Type B pancreatic cell (in vitro differentiated cells): ENCODE data around the gene KCNJ12. TPM values are rescaled to one million over a fixed set of nuclear protein-coding genes. Genes with fewer than 3 reads are reported as not detected.

ENCODE experiments used
- DNase-seq: peaks from one replicate; pipeline ENCODE4 v3.0.0; 2021; ENCODE audit warnings: mixed read lengths; ENCODE audit not compliant: unreplicated experiment; ENCODE audit errors: extremely low spot score
- H3K27ac Mint-ChIP-seq: 2 replicates; pipeline ENCODE4 v1.8.0; 2021; ENCODE audit warnings: mild to moderate bottlenecking, mixed read lengths
- H3K27me3 Mint-ChIP-seq: 2 replicates; pipeline ENCODE4 v1.8.0; 2021; ENCODE audit warnings: mixed read lengths
- H3K36me3 Mint-ChIP-seq: 2 replicates; pipeline ENCODE4 v1.8.0; 2021; ENCODE audit warnings: mixed read lengths
- H3K4me1 Mint-ChIP-seq: one replicate; pipeline ENCODE4 v1.8.0; 2021; ENCODE audit warnings: mixed read lengths; ENCODE audit not compliant: unreplicated experiment
- H3K4me3 Mint-ChIP-seq: 2 replicates; pipeline ENCODE4 v1.8.0; 2021; ENCODE audit warnings: mild to moderate bottlenecking, mixed read lengths
- H3K9me3 Mint-ChIP-seq: 2 replicates; pipeline ENCODE4 v1.8.0; 2021; ENCODE audit warnings: mixed read lengths
- total RNA-seq: library from RNA; stranded (reverse); gene quantifications from 2 replicates; pipeline ENCODE4 v1.2.1, GENCODE V29; 2021; ENCODE audit warnings: low replicate concordance
- TF ChIP-seq, protein P1 (sequence below): fragments of 200-600 bp; sonication (generic); conservative IDR thresholded peaks from 2 replicates; pipeline ENCODE4 v1.5.0; 2021; ENCODE audit warnings: antibody characterized with exemption, mild to moderate bottlenecking

Gene KCNJ12
- total RNA-seq, 1 donor from 2014 or later = 2.2 TPM

DNA sequence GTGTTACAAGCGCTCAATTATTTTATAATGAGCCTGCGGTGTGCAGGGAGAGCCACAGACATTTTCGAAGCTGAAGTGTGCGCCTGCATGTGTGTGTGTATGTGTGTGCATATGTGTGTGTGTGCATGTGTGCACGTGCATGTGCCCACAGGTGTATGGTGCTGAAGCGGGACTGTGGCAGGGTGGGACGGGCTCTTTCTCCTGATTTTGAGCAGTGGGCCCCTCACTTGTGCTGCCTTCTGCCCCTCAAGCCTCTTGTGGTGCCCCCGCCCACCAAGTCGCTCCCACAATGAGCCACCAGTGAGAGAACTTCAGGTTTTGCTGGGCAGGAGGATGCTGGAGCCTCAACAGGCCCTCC, 16.7 kb upstream of the KCNJ12 start:
- no peak overlapping the region for H3K27ac Mint-ChIP-seq
- H3K4me3 Mint-ChIP-seq = no peak overlapping the region
- H3K36me3 Mint-ChIP-seq = no peaks in the 10 kb centered on the region
- no peak for DNase-seq
- peaks cover 13% of the 10 kb centered on the region for H3K27me3 Mint-ChIP-seq
- TF ChIP-seq, protein P1, sequence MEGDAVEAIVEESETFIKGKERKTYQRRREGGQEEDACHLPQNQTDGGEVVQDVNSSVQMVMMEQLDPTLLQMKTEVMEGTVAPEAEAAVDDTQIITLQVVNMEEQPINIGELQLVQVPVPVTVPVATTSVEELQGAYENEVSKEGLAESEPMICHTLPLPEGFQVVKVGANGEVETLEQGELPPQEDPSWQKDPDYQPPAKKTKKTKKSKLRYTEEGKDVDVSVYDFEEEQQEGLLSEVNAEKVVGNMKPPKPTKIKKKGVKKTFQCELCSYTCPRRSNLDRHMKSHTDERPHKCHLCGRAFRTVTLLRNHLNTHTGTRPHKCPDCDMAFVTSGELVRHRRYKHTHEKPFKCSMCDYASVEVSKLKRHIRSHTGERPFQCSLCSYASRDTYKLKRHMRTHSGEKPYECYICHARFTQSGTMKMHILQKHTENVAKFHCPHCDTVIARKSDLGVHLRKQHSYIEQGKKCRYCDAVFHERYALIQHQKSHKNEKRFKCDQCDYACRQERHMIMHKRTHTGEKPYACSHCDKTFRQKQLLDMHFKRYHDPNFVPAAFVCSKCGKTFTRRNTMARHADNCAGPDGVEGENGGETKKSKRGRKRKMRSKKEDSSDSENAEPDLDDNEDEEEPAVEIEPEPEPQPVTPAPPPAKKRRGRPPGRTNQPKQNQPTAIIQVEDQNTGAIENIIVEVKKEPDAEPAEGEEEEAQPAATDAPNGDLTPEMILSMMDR = no peak
- peaks cover 28% of the 10 kb centered on the region for H3K4me1 Mint-ChIP-seq
- H3K9me3 Mint-ChIP-seq = no peaks in the 10 kb centered on the region

DNA sequence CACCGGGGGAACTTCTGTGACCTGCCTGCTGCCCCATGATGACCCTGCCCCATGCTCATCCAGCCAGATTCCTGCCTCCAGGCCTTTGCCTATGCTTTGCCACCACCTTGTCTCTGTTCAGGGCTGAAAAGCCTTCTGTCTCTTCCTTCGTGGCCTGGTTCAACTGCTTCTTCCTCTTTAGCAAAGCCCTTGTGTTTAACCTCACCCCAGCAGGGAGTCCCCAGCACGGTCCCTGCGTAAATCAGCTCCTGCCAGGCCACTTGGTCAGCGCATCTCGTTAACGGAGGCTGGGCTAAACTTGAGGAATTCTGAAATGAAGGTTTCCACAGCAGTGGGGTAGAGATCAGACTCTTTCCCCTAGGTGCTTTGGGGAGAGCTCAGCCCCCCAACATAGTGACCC, 16.1 kb upstream of the KCNJ12 start:
- DNase-seq = no peak
- peaks cover 24% of the 10 kb centered on the region for H3K4me1 Mint-ChIP-seq
- no peak overlapping the region for H3K4me3 Mint-ChIP-seq

DNA sequence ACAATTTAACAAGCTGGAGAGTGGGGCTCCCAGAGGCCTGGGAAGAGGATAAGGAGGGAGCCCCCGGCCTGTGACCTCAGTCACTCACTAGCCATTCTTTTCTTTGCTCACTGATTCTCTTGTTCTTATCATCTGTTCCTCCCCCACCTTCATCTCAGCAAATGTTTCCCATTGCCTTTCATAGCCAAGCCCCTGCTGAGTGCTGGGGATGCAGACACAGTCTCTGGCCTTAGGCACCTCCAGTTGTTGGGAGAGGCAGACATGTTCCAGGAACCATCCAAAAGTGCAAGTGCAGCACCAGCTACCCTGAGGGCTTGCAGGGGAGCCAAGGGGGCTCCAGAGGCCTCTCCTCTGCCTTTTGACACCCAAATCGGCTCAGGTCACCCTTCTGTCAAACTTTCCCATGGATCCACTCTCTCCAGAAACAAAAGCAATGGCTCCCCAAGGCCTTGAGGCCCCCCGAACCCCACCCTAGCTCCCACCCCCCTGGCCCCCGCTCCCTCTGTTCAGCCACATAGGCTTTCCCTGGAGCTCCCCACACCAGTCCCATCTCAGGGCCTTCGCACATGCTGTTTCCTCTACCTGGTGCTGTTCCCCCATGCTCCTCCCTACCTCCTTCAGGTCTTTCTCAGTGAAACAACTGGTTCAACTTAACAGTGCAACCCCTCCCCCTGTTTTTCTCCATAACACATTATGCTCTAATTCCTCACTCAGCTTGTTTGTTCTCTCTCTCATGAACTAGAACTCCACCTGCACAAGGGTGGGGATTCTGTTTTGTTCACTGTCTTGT, 14.9 kb upstream of the KCNJ12 start:
- H3K4me3 Mint-ChIP-seq = no peak overlapping the region
- peaks cover 13% of the 10 kb centered on the region for H3K27me3 Mint-ChIP-seq
- no peak for DNase-seq
- no peaks in the 10 kb centered on the region for H3K36me3 Mint-ChIP-seq
- TF ChIP-seq, protein P1 = no peak
- no peaks in the 10 kb centered on the region for H3K9me3 Mint-ChIP-seq
- H3K4me1 Mint-ChIP-seq = peaks cover 24% of the 10 kb centered on the region
- H3K27ac Mint-ChIP-seq = no peak overlapping the region

More for the DNA sequence above, 16.1 kb upstream of the KCNJ12 start:
- TF ChIP-seq, protein P1 = no peak
- H3K36me3 Mint-ChIP-seq = no peaks in the 10 kb centered on the region
- no peaks in the 10 kb centered on the region for H3K9me3 Mint-ChIP-seq
- peaks cover 13% of the 10 kb centered on the region for H3K27me3 Mint-ChIP-seq
- no peak overlapping the region for H3K27ac Mint-ChIP-seq

DNA sequence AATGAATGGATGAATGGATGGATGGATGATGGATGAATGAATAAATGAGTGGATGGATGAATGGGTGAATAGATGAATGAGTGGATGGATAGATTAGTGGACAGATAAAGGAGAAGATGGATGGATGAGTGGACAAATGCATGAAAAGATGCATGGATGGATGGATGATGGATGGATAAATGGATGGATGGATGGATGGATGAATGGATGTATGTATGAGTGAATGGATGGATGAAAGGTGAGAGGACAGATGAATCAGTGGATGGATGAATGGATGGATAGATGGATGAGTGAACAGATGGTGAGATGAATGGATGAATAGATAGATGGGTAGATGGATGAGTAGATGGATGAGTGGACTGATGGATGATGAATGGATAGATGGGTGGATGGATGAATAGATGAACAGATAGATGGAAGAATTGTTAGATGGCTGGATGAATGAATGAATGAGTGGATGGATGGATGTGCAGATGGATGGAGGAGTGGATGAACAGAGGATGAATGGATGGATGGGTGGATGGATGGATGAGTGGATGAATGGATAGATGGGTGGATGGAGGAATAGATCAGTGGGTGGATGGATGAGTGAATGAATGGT, 13.7 kb upstream of the KCNJ12 start:
- no peak overlapping the region for H3K4me3 Mint-ChIP-seq
- TF ChIP-seq, protein P1 = no peak
- peaks cover 7% of the 10 kb centered on the region for H3K27me3 Mint-ChIP-seq
- no peaks in the 10 kb centered on the region for H3K36me3 Mint-ChIP-seq
- no peak overlapping the region for H3K27ac Mint-ChIP-seq
- no peaks in the 10 kb centered on the region for H3K9me3 Mint-ChIP-seq
- DNase-seq = no peak
- peaks cover 17% of the 10 kb centered on the region for H3K4me1 Mint-ChIP-seq

DNA sequence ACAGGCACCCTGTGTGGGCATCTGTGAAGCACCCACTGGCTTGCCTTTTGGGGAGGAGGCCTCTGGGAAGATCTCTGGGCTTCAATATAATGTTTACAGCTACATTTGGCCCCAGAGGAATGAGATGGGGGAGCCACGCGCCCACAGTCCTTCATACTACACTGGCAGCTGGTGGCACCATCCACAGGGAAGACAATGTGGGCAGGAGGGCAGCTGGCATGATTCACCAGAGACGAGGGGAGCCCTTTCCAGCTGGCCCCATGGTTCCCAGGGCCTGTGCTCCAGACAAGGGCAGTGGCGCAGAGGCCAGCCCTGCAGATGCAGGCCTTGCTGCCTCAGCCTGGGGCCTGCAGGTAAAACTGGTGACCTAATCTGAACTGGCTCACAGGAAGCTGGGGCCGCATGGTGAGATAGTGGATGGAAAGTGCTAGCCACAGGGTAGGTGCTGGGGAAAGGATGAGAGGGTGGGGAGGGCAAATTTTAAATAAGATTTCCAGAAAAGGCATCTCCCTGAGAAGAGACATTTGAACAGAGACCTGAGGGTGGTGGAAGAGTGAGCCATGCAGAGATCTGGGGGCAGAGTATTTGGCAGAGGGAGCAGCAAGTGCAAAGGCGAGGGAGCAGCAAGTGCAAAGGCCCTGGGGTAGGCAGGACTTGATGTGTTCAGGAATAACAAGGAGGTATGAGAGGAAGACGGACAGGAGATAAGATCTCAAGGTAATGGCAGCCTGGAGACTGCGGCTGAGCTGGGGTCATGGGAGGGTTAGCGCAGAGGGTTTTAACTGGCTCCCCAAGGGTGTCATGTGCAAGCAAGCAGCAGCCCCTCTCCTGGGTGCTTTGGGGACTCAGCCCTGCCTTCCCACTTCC, 12.1 kb upstream of the KCNJ12 start:
- DNase-seq = no peak
- no peaks in the 10 kb centered on the region for H3K9me3 Mint-ChIP-seq
- H3K4me1 Mint-ChIP-seq = peaks cover 8% of the 10 kb centered on the region
- H3K27ac Mint-ChIP-seq = no peak overlapping the region
- H3K4me3 Mint-ChIP-seq = no peak overlapping the region
- TF ChIP-seq, protein P1 = no peak
- no peaks in the 10 kb centered on the region for H3K36me3 Mint-ChIP-seq
- H3K27me3 Mint-ChIP-seq = peaks cover 2% of the 10 kb centered on the region
